ENCODE data around the gene PTPRM.

Gene PTPRM

DNA sequence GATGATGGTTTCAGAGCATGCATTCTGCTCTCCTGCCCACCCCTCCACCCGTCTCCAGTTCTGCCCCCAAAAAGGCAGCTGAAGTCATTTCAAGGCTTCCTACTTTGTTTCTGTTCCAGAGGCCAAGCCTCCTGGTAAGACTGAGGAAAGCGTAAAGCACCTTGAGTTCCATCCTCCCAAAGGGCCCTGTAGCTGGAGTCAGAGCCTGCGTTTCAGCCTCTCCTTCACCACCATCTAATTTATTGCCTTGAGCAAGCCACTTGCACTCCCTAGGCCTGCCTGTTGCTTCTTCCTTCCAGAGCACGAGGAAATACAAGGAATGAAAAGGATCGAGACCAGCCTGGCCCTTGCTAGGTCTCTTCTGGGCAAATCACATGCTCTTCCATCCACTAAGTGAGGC lies 797.9 kb downstream of the PTPRM start:
- WGBS, 2 experiments = 89% methylated on average over 5 of the region's 5 CpGs
- Histone ChIP-seq H3K27me3 (ENCODE audit: control insufficient read depth, insufficient read depth, low read length, poor library complexity, severe bottlenecking) (peaks cover 15% of the 10 kb centered on the region), H3K4me1 (ENCODE audit: control insufficient read depth, insufficient read depth, low read length) (peaks cover 7% of the 10 kb centered on the region), H3K27ac (ENCODE audit: insufficient read depth, low read depth, low read length, poor library complexity, severe bottlenecking) (no peak overlapping the region), H3K4me3 (ENCODE audit: insufficient read depth, low read depth, low read length) (no peak overlapping the region), H3K36me3 (ENCODE audit: control insufficient read depth, insufficient read depth, low read length) (no peaks in the 10 kb centered on the region), H3K9me3 (ENCODE audit: control insufficient read depth, low read length) (no peaks in the 10 kb centered on the region)

DNA sequence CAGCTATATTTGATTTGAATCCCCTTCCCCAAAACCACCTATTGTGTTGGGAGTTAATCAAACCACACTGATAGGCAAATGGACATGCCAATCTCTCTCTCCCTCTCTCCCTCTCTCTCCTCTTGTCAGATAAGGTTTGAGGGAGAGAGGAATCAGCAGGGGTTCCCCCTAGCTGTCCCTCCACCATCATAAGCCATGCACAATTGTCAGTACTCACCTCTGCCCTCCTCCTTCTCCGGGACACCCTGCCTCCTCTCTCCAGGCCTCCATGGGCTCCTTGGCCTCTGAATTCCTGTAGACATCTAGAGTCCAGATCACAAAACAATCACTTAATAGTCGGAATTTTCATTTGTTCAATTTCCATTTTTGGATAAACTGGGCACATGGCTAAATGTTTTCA lies 798.4 kb downstream of the PTPRM start:
- peaks cover 15% of the 10 kb centered on the region for H3K27me3 ChIP-seq (ENCODE audit: control insufficient read depth, insufficient read depth, low read length, poor library complexity, severe bottlenecking)
- peaks cover 2% of the 10 kb centered on the region for H3K4me1 ChIP-seq (ENCODE audit: control insufficient read depth, insufficient read depth, low read length)
- H3K9me3 ChIP-seq (ENCODE audit: control insufficient read depth, low read length) = no peaks in the 10 kb centered on the region
- H3K4me3 ChIP-seq (ENCODE audit: insufficient read depth, low read depth, low read length) = no peak overlapping the region
- H3K36me3 ChIP-seq (ENCODE audit: control insufficient read depth, insufficient read depth, low read length) = no peaks in the 10 kb centered on the region
- no peak overlapping the region for H3K27ac ChIP-seq (ENCODE audit: insufficient read depth, low read depth, low read length, poor library complexity, severe bottlenecking)
- 85 to 90% methylated on average over 2 of the region's 2 CpGs for WGBS, 2 experiments

DNA sequence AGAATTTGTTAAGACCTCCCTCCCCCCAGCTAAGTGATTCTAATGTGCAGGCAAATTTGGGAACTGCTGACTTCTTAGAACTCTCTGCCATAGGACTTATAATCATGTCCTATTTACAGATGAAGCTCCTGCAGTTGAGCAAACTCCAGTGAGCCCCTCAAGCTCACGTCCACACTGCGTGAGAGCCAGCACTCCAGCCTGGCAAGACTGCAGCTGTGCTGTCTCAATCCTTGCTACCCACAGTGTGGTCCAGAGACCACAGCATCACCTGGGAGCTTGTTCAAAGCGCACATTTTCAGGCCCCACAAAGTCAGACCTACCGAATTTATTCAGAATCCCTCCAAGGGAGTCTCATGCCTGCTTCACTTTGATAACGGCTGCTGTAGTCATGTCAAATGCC lies 799.0 kb downstream of the PTPRM start:
- H3K36me3 ChIP-seq (ENCODE audit: control insufficient read depth, insufficient read depth, low read length) = no peaks in the 10 kb centered on the region
- no peaks in the 10 kb centered on the region for H3K4me1 ChIP-seq (ENCODE audit: control insufficient read depth, insufficient read depth, low read length)
- WGBS, 2 experiments = 92 to 94% methylated on average over 5 of the region's 5 CpGs
- peaks cover 15% of the 10 kb centered on the region for H3K27me3 ChIP-seq (ENCODE audit: control insufficient read depth, insufficient read depth, low read length, poor library complexity, severe bottlenecking)
- no peaks in the 10 kb centered on the region for H3K9me3 ChIP-seq (ENCODE audit: control insufficient read depth, low read length)
- no peak overlapping the region for H3K4me3 ChIP-seq (ENCODE audit: insufficient read depth, low read depth, low read length)
- H3K27ac ChIP-seq (ENCODE audit: insufficient read depth, low read depth, low read length, poor library complexity, severe bottlenecking) = no peak overlapping the region

DNA sequence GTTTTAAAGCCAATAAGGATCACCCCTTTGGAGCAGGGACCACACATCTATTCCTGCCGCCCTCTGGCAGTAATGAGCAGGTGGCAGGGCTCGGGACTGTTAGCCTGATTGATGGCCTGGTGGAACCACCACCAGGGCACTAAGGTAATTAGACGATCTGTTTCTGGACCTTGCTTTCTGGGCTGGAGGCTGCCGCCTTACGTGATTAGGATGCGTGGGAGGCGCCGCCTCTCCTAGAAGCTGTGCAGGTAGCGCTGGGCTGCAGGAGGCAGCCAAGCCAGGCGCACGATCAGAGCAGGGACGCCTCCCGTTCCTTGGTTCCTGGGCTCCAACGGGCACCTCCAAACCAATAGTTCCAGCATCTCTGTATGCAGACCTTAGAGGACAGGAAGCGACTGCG lies 799.5 kb downstream of the PTPRM start:
- Histone ChIP-seq H3K36me3 (ENCODE audit: control insufficient read depth, insufficient read depth, low read length) (no peaks in the 10 kb centered on the region), H3K4me3 (ENCODE audit: insufficient read depth, low read depth, low read length) (no peak overlapping the region), H3K27me3 (ENCODE audit: control insufficient read depth, insufficient read depth, low read length, poor library complexity, severe bottlenecking) (peaks cover 15% of the 10 kb centered on the region), H3K9me3 (ENCODE audit: control insufficient read depth, low read length) (no peaks in the 10 kb centered on the region), H3K27ac (ENCODE audit: insufficient read depth, low read depth, low read length, poor library complexity, severe bottlenecking) (no peak overlapping the region), H3K4me1 (ENCODE audit: control insufficient read depth, insufficient read depth, low read length) (no peaks in the 10 kb centered on the region)
- WGBS, 2 experiments = 84 to 89% methylated on average over 16 of the region's 16 CpGs

DNA sequence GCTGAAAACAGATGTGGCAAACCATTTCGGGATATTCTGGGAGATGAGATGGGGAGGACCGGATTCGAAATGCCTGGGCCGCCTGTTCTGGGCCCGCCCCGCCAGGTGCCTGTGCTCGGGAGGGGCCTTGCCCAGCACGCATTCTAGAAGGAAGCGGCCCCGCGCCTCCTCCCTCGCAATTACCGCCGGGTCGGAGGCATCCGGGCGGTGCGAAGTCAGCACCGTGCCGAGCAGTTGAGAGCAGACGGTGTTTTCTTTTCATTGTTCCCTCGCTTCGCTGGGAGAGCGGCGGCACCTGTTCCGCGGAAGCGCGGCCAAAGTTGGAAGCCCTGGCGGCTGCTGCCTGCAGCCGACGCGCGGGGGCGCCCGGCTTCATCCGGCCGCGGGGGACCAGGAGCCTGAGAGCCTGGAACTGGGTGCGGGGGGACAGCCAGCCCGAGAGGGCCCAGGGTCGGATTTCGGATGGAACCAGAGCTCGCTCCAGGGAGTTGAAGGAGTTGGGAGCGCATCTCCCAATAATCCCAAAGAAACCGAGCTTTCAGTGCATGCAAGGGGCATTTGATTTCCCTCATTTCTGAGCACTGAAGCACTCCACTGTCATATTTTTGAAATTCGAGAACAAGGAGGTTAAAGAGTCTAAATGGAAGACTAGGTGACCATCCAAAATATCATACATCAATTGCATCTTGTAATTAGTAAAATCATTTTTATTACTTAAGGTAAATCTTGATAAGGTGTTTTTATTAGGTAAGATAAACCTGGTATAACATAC lies 800.3 kb downstream of the PTPRM start:
- WGBS, 2 experiments = 5 to 8% methylated on average over 46 to 47 of the region's 47 CpGs
- Histone ChIP-seq H3K9me3 (ENCODE audit: control insufficient read depth, low read length) (no peaks in the 10 kb centered on the region), H3K4me3 (ENCODE audit: insufficient read depth, low read depth, low read length) (peak overlapping the region; percentile 16), H3K36me3 (ENCODE audit: control insufficient read depth, insufficient read depth, low read length) (no peaks in the 10 kb centered on the region), H3K27me3 (ENCODE audit: control insufficient read depth, insufficient read depth, low read length, poor library complexity, severe bottlenecking) (peaks cover 15% of the 10 kb centered on the region), H3K27ac (ENCODE audit: insufficient read depth, low read depth, low read length, poor library complexity, severe bottlenecking) (no peak overlapping the region), H3K4me1 (ENCODE audit: control insufficient read depth, insufficient read depth, low read length) (no peaks in the 10 kb centered on the region)

DNA sequence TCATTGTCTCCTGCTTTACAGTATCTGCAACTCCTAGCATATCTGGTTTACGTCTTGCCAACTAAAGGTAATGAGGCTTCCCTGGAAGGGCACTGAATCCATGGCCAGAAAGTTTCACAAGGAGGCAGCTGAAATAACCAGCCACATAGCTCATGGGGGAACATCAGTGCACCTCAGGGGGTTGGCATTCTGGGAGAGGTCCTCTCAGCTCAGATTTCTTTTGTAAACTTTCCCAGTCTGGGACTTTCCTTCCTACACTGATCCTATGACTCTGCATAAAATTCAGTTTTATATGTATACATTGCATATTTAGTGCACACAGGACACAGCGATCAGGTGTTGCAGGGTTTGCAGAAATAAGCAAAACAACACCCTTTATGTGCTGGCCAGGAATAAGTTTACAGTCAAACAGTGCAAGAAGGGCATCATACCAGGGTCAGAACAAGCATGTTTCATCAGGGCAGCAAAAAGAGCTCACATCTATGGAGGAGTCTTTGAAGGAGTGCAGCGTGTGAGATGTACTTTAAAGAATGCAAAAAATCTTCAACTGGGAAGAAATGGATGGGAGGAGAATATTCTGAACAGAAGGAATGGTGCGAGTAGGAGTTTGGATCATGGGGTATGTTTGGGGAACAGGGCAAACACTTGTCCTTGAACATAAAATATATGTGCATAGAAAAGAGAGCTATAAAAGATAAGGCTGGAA lies 801.5 kb downstream of the PTPRM start:
- 92 to 94% methylated on average over 4 of the region's 4 CpGs for WGBS, 2 experiments
- Histone ChIP-seq H3K36me3 (ENCODE audit: control insufficient read depth, insufficient read depth, low read length) (no peaks in the 10 kb centered on the region), H3K9me3 (ENCODE audit: control insufficient read depth, low read length) (no peaks in the 10 kb centered on the region), H3K4me3 (ENCODE audit: insufficient read depth, low read depth, low read length) (no peak overlapping the region), H3K27ac (ENCODE audit: insufficient read depth, low read depth, low read length, poor library complexity, severe bottlenecking) (no peak overlapping the region), H3K27me3 (ENCODE audit: control insufficient read depth, insufficient read depth, low read length, poor library complexity, severe bottlenecking) (peaks cover 15% of the 10 kb centered on the region), H3K4me1 (ENCODE audit: control insufficient read depth, insufficient read depth, low read length) (no peaks in the 10 kb centered on the region)

DNA sequence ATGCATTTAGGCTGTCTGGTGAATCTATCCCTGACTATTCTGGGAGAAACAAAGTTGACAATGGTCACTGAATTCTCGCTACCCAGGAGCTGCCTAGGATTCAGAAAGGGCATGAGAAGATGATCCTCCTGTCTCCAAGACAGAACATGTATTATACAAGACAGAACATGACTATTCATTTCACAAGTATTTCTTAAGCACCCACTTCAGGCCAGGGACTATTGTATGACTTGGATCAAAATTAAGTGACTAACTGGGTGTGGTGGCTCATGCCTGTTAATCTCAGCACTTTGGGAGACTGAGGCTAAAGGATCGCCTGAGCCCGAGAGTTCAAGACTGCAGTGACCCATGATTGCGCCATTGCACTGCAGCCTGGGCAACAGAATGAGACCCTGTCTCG lies 806.4 kb downstream of the PTPRM start:
- Histone ChIP-seq H3K36me3 (ENCODE audit: control insufficient read depth, insufficient read depth, low read length) (no peaks in the 10 kb centered on the region), H3K9me3 (ENCODE audit: control insufficient read depth, low read length) (no peaks in the 10 kb centered on the region), H3K27ac (ENCODE audit: insufficient read depth, low read depth, low read length, poor library complexity, severe bottlenecking) (no peak overlapping the region), H3K27me3 (ENCODE audit: control insufficient read depth, insufficient read depth, low read length, poor library complexity, severe bottlenecking) (no peaks in the 10 kb centered on the region), H3K4me1 (ENCODE audit: control insufficient read depth, insufficient read depth, low read length) (no peaks in the 10 kb centered on the region), H3K4me3 (ENCODE audit: insufficient read depth, low read depth, low read length) (no peak overlapping the region)
- 89 to 95% methylated on average over 5 of the region's 5 CpGs for WGBS, 2 experiments

DNA sequence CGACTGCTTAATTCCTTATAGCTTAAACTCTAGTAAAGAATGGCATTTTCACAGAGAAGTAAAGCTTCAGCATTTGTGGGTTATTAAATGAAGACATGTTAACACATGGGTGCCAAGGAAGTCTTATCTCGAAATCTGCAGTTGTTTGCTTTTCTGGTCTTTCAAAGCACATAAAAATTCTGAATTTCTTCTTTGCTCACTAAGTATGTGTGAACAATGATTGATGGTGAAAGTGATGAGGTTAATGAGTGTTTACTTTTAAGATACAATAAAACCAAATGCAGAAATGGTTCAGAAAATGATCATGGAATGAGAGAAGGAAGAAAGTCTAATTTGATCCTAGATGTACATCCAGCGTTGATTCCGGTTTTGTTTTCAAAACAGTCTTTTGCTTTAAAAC lies 807.6 kb downstream of the PTPRM start:
- WGBS, 2 experiments = 98% methylated on average over 4 of the region's 4 CpGs
- Histone ChIP-seq H3K27ac (ENCODE audit: insufficient read depth, low read depth, low read length, poor library complexity, severe bottlenecking) (no peak overlapping the region), H3K36me3 (ENCODE audit: control insufficient read depth, insufficient read depth, low read length) (no peaks in the 10 kb centered on the region), H3K9me3 (ENCODE audit: control insufficient read depth, low read length) (no peaks in the 10 kb centered on the region), H3K4me3 (ENCODE audit: insufficient read depth, low read depth, low read length) (no peak overlapping the region), H3K27me3 (ENCODE audit: control insufficient read depth, insufficient read depth, low read length, poor library complexity, severe bottlenecking) (no peaks in the 10 kb centered on the region), H3K4me1 (ENCODE audit: control insufficient read depth, insufficient read depth, low read length) (no peaks in the 10 kb centered on the region)

DNA sequence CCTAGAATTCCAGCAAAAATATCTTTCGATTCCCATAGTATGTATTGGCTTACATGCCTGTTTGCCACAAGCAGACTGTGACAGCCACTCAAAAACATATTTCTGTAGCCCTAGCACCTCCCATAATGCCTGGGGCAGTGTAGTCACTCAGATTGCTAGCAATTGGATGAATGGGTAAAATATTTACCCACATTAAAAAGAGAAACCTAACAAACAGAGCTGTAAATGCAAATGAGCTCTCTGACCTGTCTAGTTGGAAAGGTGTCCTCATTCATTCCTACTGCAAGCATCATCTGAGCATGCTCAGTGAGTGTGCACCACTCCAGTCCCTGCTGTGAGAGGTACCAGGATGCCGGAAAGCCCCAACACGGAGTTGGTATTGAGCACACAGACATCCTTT lies 808.1 kb downstream of the PTPRM start:
- Histone ChIP-seq H3K27ac (ENCODE audit: insufficient read depth, low read depth, low read length, poor library complexity, severe bottlenecking) (no peak overlapping the region), H3K9me3 (ENCODE audit: control insufficient read depth, low read length) (no peaks in the 10 kb centered on the region), H3K4me1 (ENCODE audit: control insufficient read depth, insufficient read depth, low read length) (no peaks in the 10 kb centered on the region), H3K27me3 (ENCODE audit: control insufficient read depth, insufficient read depth, low read length, poor library complexity, severe bottlenecking) (no peaks in the 10 kb centered on the region), H3K4me3 (ENCODE audit: insufficient read depth, low read depth, low read length) (no peak overlapping the region), H3K36me3 (ENCODE audit: control insufficient read depth, insufficient read depth, low read length) (no peaks in the 10 kb centered on the region)
- 88 to 90% methylated on average over 3 of the region's 3 CpGs for WGBS, 2 experiments

DNA sequence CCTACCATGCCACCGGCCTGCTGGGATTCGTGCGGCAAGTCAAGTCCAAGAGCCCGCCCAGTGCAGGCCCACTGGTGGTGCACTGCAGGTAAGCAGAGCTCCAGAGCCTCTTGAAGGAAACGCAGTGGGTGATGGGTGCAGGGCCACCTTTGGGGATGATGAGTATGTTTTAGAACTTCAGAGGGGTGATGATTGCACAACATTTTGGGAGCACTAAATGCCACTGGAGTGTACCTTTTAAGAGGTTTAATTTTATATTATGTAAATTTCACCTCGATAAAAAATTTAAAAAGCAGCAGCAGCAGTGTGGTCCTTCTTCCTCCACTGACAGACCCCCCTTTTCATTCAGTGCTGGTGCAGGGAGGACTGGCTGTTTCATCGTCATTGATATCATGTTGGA lies 809.0 kb downstream of the PTPRM start:
- H3K9me3 ChIP-seq (ENCODE audit: control insufficient read depth, low read length) = no peaks in the 10 kb centered on the region
- H3K27me3 ChIP-seq (ENCODE audit: control insufficient read depth, insufficient read depth, low read length, poor library complexity, severe bottlenecking) = no peaks in the 10 kb centered on the region
- no peak overlapping the region for H3K4me3 ChIP-seq (ENCODE audit: insufficient read depth, low read depth, low read length)
- 97 to 98% methylated on average over 7 of the region's 7 CpGs for WGBS, 2 experiments
- H3K36me3 ChIP-seq (ENCODE audit: control insufficient read depth, insufficient read depth, low read length) = no peaks in the 10 kb centered on the region
- H3K4me1 ChIP-seq (ENCODE audit: control insufficient read depth, insufficient read depth, low read length) = no peaks in the 10 kb centered on the region
- H3K27ac ChIP-seq (ENCODE audit: insufficient read depth, low read depth, low read length, poor library complexity, severe bottlenecking) = no peak overlapping the region

Data from ectodermal cell (in vitro differentiated cells).